ENCODE data around the gene BIN1.

BIN1 gene

GRCh38 chr2:127048969-127049897 lies 57.7 kb downstream of the BIN1 start:
- DNase-seq (ENCODE audit: extremely low read depth, low read depth): no peak
- TF ChIP-seq, protein P1, sequence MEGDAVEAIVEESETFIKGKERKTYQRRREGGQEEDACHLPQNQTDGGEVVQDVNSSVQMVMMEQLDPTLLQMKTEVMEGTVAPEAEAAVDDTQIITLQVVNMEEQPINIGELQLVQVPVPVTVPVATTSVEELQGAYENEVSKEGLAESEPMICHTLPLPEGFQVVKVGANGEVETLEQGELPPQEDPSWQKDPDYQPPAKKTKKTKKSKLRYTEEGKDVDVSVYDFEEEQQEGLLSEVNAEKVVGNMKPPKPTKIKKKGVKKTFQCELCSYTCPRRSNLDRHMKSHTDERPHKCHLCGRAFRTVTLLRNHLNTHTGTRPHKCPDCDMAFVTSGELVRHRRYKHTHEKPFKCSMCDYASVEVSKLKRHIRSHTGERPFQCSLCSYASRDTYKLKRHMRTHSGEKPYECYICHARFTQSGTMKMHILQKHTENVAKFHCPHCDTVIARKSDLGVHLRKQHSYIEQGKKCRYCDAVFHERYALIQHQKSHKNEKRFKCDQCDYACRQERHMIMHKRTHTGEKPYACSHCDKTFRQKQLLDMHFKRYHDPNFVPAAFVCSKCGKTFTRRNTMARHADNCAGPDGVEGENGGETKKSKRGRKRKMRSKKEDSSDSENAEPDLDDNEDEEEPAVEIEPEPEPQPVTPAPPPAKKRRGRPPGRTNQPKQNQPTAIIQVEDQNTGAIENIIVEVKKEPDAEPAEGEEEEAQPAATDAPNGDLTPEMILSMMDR (IDR thresholded peaks at IDR 0.05; ENCODE audit: low read depth, low read length): no peak

GRCh38 chr2:127048618-127048935 lies 58.4 kb downstream of the BIN1 start:
- TF ChIP-seq, protein P1 (IDR thresholded peaks at IDR 0.05; ENCODE audit: low read depth, low read length): no peak

GRCh38 chr2:127047716-127048617 lies 59.0 kb downstream of the BIN1 start:
- TF ChIP-seq, protein P1 (IDR thresholded peaks at IDR 0.05; ENCODE audit: low read depth, low read length): no peak
- no peak for DNase-seq (ENCODE audit: extremely low read depth, low read depth)

More at GRCh38 chr2:127048618-127048935, 58.4 kb downstream of the BIN1 start:
- no peak for DNase-seq (ENCODE audit: extremely low read depth, low read depth)

DNA sequence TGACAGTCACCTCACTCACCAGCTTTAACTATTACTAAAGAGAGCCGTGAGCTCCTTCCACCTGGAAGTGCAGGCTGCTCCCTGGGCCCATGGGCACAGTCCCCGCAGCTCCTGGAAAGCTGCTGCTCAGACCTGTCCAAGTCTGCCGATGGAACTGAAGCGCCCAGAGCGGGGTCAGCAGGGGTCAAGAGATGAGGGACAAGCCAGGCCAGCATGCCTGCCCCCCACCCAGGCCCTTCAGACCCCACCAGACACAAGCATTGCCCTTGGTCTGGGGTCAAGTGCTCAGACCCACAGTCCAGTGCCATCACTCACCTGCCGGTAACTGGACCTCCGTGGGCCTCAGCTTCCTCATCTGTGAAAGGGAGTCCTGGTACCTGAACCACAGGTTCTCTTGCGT lies 59.9 kb downstream of the BIN1 start:
- TF ChIP-seq, protein P1 (IDR thresholded peaks at IDR 0.05; ENCODE audit: low read depth, low read length): no peak
- DNase-seq (ENCODE audit: extremely low read depth, low read depth): no peak

DNA sequence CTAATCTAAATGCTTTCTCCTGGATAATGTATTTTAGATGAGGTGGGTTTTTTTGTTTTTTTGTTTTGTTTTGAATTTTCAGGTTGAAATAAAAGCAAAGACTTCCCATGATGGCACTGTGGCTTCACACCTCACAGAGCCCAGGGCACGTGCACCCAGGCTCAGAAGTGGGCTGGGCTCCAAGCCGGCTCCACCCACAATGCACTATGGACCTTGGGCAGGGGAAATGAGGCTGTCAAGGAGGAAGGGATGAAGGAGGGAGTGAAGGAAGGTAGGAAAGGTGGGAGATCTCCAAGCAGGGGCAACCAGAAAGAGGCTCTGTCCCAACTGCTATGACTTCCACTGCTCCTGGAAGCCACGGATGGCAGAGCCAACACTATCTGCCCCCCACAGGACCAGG lies 60.4 kb downstream of the BIN1 start:
- TF ChIP-seq, protein P1 (IDR thresholded peaks at IDR 0.05; ENCODE audit: low read depth, low read length): no peak
- no peak for DNase-seq (ENCODE audit: extremely low read depth, low read depth)

- TF ChIP-seq, protein P1 (IDR thresholded peaks at IDR 0.05; ENCODE audit: low read depth, low read length): no peak
- DNase-seq (ENCODE audit: extremely low read depth, low read depth): no peak
Measured at GRCh38 chr2:127045792-127046501, 61.0 kb downstream of the BIN1 start.
